Pons (tissue), 1 donor: ENCODE measurements around the gene PGD.
"Not testable (repeated sequence)": the region's sequence is repeated elsewhere in the genome, so short reads cannot be mapped to it uniquely, and the experiment has no call there.

Experiments
- DNase-seq: peaks from one replicate; pipeline ENCODE4 v3.0.0-alpha.2; 2016; ENCODE audit warnings: low spot score

Gene PGD

GRCh38 chr1:10399444-10399941 is 629 bp downstream of the PGD start:
- peak; percentile 32 for DNase-seq

- DNase-seq: no peak
Observed at GRCh38 chr1:10400013-10400412, 1.1 kb downstream of the PGD start.

GRCh38 chr1:10401281-10401680 is 2.4 kb downstream of the PGD start:
- DNase-seq: no peak

GRCh38 chr1:10402729-10403274 is 3.9 kb downstream of the PGD start:
- DNase-seq: no peak

GRCh38 chr1:10407201-10407600 is 8.3 kb downstream of the PGD start:
- no peak for DNase-seq

GRCh38 chr1:10415211-10415930 is 16.5 kb downstream of the PGD start:
- DNase-seq: peak; percentile 67

GRCh38 chr1:10415967-10416366 is 17.1 kb downstream of the PGD start:
- DNase-seq: not testable (repeated sequence)

GRCh38 chr1:10418741-10419140 is 19.9 kb downstream of the PGD start:
- not testable (repeated sequence) for DNase-seq

GRCh38 chr1:10419351-10419750 is 20.5 kb downstream of the PGD start:
- DNase-seq: no peak

GRCh38 chr1:10421637-10422036 is 22.8 kb downstream of the PGD start:
- DNase-seq: no peak

GRCh38 chr1:10424034-10424433 is 25.2 kb downstream of the PGD start:
- DNase-seq: no peak

GRCh38 chr1:10424651-10425050 is 25.8 kb downstream of the PGD start:
- DNase-seq: no peak

- DNase-seq: not testable (repeated sequence)
Observed at GRCh38 chr1:10425826-10426534, 27.1 kb downstream of the PGD start.

- not testable (repeated sequence) for DNase-seq
Observed at GRCh38 chr1:10426535-10426848, 27.6 kb downstream of the PGD start.

GRCh38 chr1:10428984-10429383 is 30.1 kb downstream of the PGD start:
- DNase-seq: no peak

- DNase-seq: peak; percentile 51
Observed at GRCh38 chr1:10429868-10430215, 31.0 kb downstream of the PGD start.

GRCh38 chr1:10430216-10431069 is 31.6 kb downstream of the PGD start, which contains the start of gene CENPS:
Gene CENPS, plus strand, starts transcription at chr1:10430433. Its CDS starts 85 bp downstream, at chr1:10430518.
- peak; percentile 82 for DNase-seq

GRCh38 chr1:10431070-10431730 is 32.3 kb downstream of the PGD start:
- DNase-seq: peak; percentile 16

- no peak for DNase-seq
Observed at GRCh38 chr1:10432910-10433700, 34.2 kb downstream of the PGD start.

- DNase-seq: no peak
Observed at GRCh38 chr1:10433790-10434189, 34.9 kb downstream of the PGD start.

GRCh38 chr1:10434590-10434989 is 35.7 kb downstream of the PGD start:
- DNase-seq: no peak
